Mesangial cell (primary cell): ENCODE data around the gene TERF2IP. TPM values are rescaled to one million over a fixed set of nuclear protein-coding genes. Genes with fewer than 3 reads are reported as not detected.

Experiments
- total RNA-seq: library from RNA; depleted of rRNA; stranded (reverse); fragments of >200 nt; gene quantifications from 2 replicates; pipeline ENCODE4 v1.2.3, GENCODE V29; 2015

TERF2IP gene, protein sequence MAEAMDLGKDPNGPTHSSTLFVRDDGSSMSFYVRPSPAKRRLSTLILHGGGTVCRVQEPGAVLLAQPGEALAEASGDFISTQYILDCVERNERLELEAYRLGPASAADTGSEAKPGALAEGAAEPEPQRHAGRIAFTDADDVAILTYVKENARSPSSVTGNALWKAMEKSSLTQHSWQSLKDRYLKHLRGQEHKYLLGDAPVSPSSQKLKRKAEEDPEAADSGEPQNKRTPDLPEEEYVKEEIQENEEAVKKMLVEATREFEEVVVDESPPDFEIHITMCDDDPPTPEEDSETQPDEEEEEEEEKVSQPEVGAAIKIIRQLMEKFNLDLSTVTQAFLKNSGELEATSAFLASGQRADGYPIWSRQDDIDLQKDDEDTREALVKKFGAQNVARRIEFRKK
- 21.8 and 38.3 TPM in 2 replicates for total RNA-seq

DNA sequence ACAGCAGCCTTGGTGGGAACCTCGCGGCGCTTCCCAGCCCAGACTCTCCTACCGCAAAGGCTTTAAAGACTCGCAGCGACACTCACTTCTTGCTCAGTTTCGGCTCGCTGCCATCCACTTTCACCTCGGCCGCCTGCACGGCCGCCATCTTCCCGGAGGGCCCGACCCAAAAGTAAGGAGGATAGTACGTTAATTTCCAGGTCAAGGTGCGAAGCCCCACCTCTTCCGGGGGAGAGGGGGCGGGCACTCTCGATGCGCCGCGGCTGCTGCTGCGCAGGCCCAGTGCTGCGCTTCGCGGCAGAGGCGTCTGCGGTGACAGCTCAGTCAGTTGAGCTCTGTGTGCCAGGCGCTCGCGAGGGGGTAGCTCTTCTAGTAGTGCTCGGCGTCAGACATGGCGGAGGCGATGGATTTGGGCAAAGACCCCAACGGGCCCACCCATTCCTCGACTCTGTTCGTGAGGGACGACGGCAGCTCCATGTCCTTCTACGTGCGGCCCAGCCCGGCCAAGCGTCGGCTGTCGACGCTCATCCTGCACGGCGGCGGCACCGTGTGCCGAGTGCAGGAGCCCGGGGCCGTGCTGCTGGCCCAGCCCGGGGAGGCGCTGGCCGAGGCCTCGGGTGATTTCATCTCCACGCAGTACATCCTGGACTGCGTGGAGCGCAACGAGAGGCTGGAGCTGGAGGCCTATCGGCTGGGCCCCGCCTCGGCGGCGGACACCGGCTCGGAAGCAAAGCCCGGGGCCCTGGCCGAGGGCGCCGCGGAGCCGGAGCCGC lies at the start of gene TERF2IP, which contains the start of gene KARS1:
Gene TERF2IP (plus strand): TSS at position 282 of the 773 bp plus-strand sequence. CDS start 110 bp downstream, at position 392.
Gene KARS1 (minus strand): TSS at position 174 of the 773 bp plus-strand sequence. CDS start 26 bp downstream, at position 148.

DNA sequence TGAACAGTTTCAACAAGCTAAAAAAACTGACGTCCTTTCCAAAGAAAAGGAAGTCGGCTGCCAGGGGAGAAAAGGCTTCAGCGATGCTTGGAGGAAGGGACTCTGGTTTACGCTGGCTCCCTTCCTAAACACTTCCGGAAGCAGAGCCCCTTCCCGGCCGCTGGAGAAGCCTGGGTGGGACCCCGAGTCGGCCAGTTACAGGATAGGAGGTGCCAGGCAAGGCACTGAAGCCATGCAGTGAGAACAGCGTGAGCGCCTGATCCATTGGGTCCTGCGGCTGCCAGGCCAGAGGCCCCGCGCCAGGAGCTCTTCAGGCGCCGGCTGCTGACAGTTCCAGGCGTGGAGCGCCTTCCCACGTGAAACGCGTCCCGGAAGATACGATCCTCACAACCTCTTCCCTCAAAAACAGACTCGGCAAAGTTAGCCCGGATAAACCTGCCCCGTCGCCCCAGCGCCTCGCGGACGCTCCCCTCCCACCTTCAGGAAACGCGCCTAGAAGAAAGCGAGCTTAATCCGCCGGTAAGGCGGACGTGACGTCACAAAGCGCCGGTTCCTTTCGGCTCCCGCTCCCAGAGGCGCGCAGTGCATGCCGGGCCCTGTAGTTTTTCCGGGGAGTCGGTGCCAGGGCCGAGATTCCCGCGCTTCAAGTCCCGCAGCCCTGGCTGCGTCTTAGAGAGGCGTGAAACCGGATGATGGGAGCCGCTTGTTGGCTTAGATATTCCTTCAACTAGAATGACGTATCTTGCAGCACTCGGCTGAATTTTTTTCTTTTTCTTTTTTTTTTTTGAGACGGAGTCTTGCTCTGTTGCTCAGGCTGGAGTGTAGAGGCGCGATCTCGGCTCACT lies 24.6 kb upstream of the TERF2IP start, which contains the start of gene ADAT1:
Gene ADAT1 (minus strand): TSS at position 521 of the 845 bp plus-strand sequence. CDS start 2,482 bp downstream, outside the sequence.

DNA sequence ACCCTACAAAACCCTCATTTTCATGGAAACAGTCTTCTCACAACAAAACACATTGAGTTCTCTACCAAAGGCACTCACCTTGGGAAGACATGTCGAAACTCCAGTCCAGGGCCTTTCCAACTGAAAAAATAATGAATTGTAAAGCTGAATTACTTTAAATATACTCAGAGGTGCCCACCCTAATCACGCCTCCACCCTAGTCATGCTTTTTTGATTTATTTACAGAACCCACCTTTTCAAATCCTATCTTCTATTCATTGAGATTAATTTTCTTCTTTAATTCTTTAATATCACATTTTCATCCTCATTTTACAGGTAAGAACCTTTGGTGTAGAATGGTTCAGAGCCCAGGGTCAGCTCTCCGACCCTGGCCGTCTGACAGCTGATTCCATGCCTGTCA lies 29.3 kb downstream of the TERF2IP start, which contains the start of gene CPHXL2:
Gene CPHXL2 (minus strand): TSS at position 101 of the 400 bp plus-strand sequence. CDS start 10 bp downstream, at position 91.

DNA sequence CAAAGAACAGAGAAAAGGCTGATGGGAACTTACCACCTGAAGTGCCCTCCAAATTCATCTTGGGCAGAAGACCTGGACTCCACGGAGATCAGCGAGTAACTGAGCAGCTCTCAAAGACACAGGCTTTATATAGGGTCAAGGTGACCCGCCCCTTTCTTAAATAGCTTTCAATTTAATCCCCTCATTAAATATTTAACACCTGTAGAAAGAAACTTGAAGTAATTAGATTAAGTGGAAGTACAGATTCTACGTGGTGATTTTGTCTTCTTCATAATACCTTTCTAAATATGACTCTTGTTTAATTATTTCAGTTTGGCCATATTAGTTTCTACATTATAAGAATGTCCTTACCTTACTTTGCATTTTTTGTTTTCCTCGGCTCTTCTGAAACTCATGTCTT lies 53.8 kb downstream of the TERF2IP start, which contains the start of gene DUXB:
Gene DUXB (minus strand): TSS at position 101 of the 400 bp plus-strand sequence. CDS start 43 bp downstream, at position 58.

Other genes with a start within 250 kb of the TERF2IP start
- 15.0 and 16.3 TPM in 2 replicates for gene CFDP1, start 214.3 kb upstream of the TERF2IP start, total RNA-seq
- 8.6 and 11.7 TPM in 2 replicates for gene TMEM170A, start 183.1 kb upstream of the TERF2IP start, total RNA-seq
- gene CHST6, start 152.3 kb upstream of the TERF2IP start, total RNA-seq: 0.89 and 2.8 TPM in 2 replicates
- not detected in 2 replicates for gene CHST5, start 111.7 kb upstream of the TERF2IP start, total RNA-seq
- gene TMEM231, start 91.5 kb upstream of the TERF2IP start, total RNA-seq: 14.0 and 24.0 TPM in 2 replicates
- 30.6 and 32.6 TPM in 2 replicates for gene GABARAPL2, start 81.4 kb upstream of the TERF2IP start, total RNA-seq
- gene ADAT1, start 24.5 kb upstream of the TERF2IP start, total RNA-seq: 35.9 and 55.6 TPM in 2 replicates
- gene KARS1, start 108 bp upstream of the TERF2IP start, total RNA-seq: 110 and 161 TPM in 2 replicates
- not detected in 2 replicates for gene CPHXL2, start 29.2 kb downstream of the TERF2IP start, total RNA-seq
- not detected in 2 replicates for gene DUXB, start 53.7 kb downstream of the TERF2IP start, total RNA-seq
- gene CPHXL, start 78.7 kb downstream of the TERF2IP start, total RNA-seq: not detected in 2 replicates